ENCODE results near the gene SAMD9L.

DNA sequence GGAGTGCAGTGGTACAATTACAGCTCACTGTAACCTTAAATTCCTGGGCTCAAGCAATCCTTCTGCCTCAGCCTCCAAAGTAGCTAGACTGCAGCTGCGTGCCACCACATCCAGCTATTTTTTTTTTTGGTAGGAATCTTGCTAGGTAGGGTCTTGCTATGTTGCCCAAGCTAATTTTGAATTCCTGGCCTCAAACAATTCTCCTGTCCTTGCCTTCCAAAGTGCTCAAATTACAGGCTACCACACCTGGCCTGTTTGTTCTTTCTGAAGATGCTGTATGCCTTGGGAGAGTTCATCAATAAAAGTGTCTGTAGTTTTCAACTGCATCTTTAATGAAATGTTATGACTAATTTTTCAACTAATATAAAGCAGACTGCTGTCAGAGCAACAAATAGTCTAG lies 30.9 kb downstream of the SAMD9L start:
- no peak for TF ChIP-seq POLR2A (IDR thresholded peaks at IDR 0.05)
- TF ChIP-seq, protein P1, sequence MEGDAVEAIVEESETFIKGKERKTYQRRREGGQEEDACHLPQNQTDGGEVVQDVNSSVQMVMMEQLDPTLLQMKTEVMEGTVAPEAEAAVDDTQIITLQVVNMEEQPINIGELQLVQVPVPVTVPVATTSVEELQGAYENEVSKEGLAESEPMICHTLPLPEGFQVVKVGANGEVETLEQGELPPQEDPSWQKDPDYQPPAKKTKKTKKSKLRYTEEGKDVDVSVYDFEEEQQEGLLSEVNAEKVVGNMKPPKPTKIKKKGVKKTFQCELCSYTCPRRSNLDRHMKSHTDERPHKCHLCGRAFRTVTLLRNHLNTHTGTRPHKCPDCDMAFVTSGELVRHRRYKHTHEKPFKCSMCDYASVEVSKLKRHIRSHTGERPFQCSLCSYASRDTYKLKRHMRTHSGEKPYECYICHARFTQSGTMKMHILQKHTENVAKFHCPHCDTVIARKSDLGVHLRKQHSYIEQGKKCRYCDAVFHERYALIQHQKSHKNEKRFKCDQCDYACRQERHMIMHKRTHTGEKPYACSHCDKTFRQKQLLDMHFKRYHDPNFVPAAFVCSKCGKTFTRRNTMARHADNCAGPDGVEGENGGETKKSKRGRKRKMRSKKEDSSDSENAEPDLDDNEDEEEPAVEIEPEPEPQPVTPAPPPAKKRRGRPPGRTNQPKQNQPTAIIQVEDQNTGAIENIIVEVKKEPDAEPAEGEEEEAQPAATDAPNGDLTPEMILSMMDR (IDR thresholded peaks at IDR 0.05): no peak
- TF ChIP-seq EP300 (IDR thresholded peaks at IDR 0.05): no peak
